ENCODE data around the gene CCDC89. TPM values are rescaled to one million over a fixed set of nuclear protein-coding genes. Genes with fewer than 3 reads are reported as not detected.
"Not testable (repeated sequence)": the region's sequence is repeated elsewhere in the genome, so short reads cannot be mapped to it uniquely, and the experiment has no call there.

CCDC89 gene
- polyA plus RNA-seq, 1 experiment, result 2.5 TPM

- Histone ChIP-seq H3K4me3 (ENCODE audit: low read depth, low read length) (no peak overlapping the region), H3K9me3 (ENCODE audit: control insufficient read depth, insufficient read depth, low read length) (no peaks in the 10 kb centered on the region), H3K27me3 (ENCODE audit: control insufficient read depth, insufficient read depth, low read length) (no peaks in the 10 kb centered on the region), H3K27ac (ENCODE audit: low read depth, low read length) (no peak overlapping the region)
- ChIA-PET POLR2A (no interaction called here), CTCF (interaction anchor here (1.6 kb wide), 1 partner anchor 8 kb away, joined by 4 read pairs; no protein-coding TSS in a partner anchor)
- DNase-seq (ENCODE audit: low read depth, low spot score), result no peak
- TF ChIP-seq CTCF (IDR thresholded peaks at IDR 0.05; ENCODE audit: low read depth, low read length), result no peak
These were observed 27.8 kb downstream of the CCDC89 start for GRCh38 chr11:85658180-85658579.

GRCh38 chr11:85656777-85657176 lies 29.2 kb downstream of the CCDC89 start:
- no peaks in the 10 kb centered on the region for H3K9me3 ChIP-seq (ENCODE audit: control insufficient read depth, insufficient read depth, low read length)
- no peak for TF ChIP-seq CTCF (IDR thresholded peaks at IDR 0.05; ENCODE audit: low read depth, low read length)
- no peaks in the 10 kb centered on the region for H3K27me3 ChIP-seq (ENCODE audit: control insufficient read depth, insufficient read depth, low read length)
- H3K4me3 ChIP-seq (ENCODE audit: low read depth, low read length), result no peak overlapping the region
- no peak for DNase-seq (ENCODE audit: low read depth, low spot score)
- no peak overlapping the region for H3K27ac ChIP-seq (ENCODE audit: low read depth, low read length)
- ChIA-PET CTCF (interaction anchor here (1.2 kb wide), 1 partner anchor 198 kb away, joined by 4 read pairs; the partner anchor contains the start of gene CCDC83), POLR2A (no interaction called here)

- H3K27ac ChIP-seq (ENCODE audit: low read depth, low read length); POLR2A ChIA-PET; H3K27me3 ChIP-seq (ENCODE audit: control insufficient read depth, insufficient read depth, low read length); DNase-seq (ENCODE audit: low read depth, low spot score); H3K4me3 ChIP-seq (ENCODE audit: low read depth, low read length); CTCF ChIA-PET; H3K9me3 ChIP-seq (ENCODE audit: control insufficient read depth, insufficient read depth, low read length): not testable (repeated sequence)
These were observed 31.7 kb downstream of the CCDC89 start for GRCh38 chr11:85654343-85654742.

- no peaks in the 10 kb centered on the region for H3K27me3 ChIP-seq (ENCODE audit: control insufficient read depth, insufficient read depth, low read length)
- ChIA-PET CTCF (no interaction called here), POLR2A (interaction anchor here (1.1 kb wide), 1 partner anchor 24 kb away, joined by 3 read pairs; no protein-coding TSS in a partner anchor)
- no peak overlapping the region for H3K4me3 ChIP-seq (ENCODE audit: low read depth, low read length)
- H3K27ac ChIP-seq (ENCODE audit: low read depth, low read length), result no peak overlapping the region
- H3K9me3 ChIP-seq (ENCODE audit: control insufficient read depth, insufficient read depth, low read length), result no peaks in the 10 kb centered on the region
- no peak for TF ChIP-seq CTCF (IDR thresholded peaks at IDR 0.05; ENCODE audit: low read depth, low read length)
- no peak for DNase-seq (ENCODE audit: low read depth, low spot score)
These were observed 33.1 kb downstream of the CCDC89 start for GRCh38 chr11:85652786-85653447.

- H3K9me3 ChIP-seq (ENCODE audit: control insufficient read depth, insufficient read depth, low read length), result no peaks in the 10 kb centered on the region
- POLR2A ChIA-PET, result no interaction called here
- CTCF ChIA-PET, result interaction anchor here (1.8 kb wide), 1 partner anchor 8 kb away, joined by 4 read pairs; no protein-coding TSS in a partner anchor
- no peak overlapping the region for H3K4me3 ChIP-seq (ENCODE audit: low read depth, low read length)
- no peak overlapping the region for H3K27ac ChIP-seq (ENCODE audit: low read depth, low read length)
- TF ChIP-seq CTCF (IDR thresholded peaks at IDR 0.05; ENCODE audit: low read depth, low read length), result no peak
- no peaks in the 10 kb centered on the region for H3K27me3 ChIP-seq (ENCODE audit: control insufficient read depth, insufficient read depth, low read length)
- no peak for DNase-seq (ENCODE audit: low read depth, low spot score)
These were observed 34.9 kb downstream of the CCDC89 start for GRCh38 chr11:85651118-85651517.
